Mesenchymal stem cell (in vitro differentiated cells and primary cell): Measurements from ENCODE around the gene PACRGL.

Experiments
- DNase-seq: peaks from one replicate; pipeline ENCODE4 v3.0.0-alpha.2; 2013
- H2AFZ ChIP-seq: one replicate; pipeline ENCODE4 v1.6.1; 2013; ENCODE audit warnings: low read depth, mild to moderate bottlenecking, control low read depth, inconsistent platforms, low read length, moderate library complexity
- H2AK5ac ChIP-seq: 2 replicates; pipeline ENCODE4 v1.6.1; 2013; ENCODE audit warnings: low read length, moderate library complexity, mild to moderate bottlenecking, inconsistent platforms; ENCODE audit not compliant: severe bottlenecking
- H2BK120ac ChIP-seq: one replicate; pipeline ENCODE4 v1.6.1; 2013; ENCODE audit warnings: low read depth, mild to moderate bottlenecking, inconsistent platforms, low read length, moderate library complexity
- H2BK12ac ChIP-seq, 2 experiments: one replicate each; pipeline ENCODE4 v1.6.1; 2013; ENCODE audit warnings: inconsistent platforms in 2 of 2, low read length in 2 of 2, mild to moderate bottlenecking in 2 of 2, moderate library complexity in 2 of 2, control low read depth in 1 of 2
- H2BK15ac ChIP-seq: one replicate; pipeline ENCODE4 v1.6.1; 2013; ENCODE audit warnings: mild to moderate bottlenecking, low read depth, inconsistent platforms; ENCODE audit not compliant: poor library complexity, severe bottlenecking
- H2BK5ac ChIP-seq: 2 replicates; pipeline ENCODE4 v1.6.1; 2013; ENCODE audit warnings: low read depth, mild to moderate bottlenecking, low read length, control low read depth, inconsistent platforms; ENCODE audit not compliant: poor library complexity, severe bottlenecking
- H3K14ac ChIP-seq, 2 experiments: one replicate each; pipeline ENCODE4 v1.6.1; 2013; ENCODE audit warnings: inconsistent platforms in 2 of 2, low read length in 2 of 2, control low read depth in 1 of 2, mild to moderate bottlenecking in 1 of 2, moderate library complexity in 1 of 2
- H3K18ac ChIP-seq, 2 experiments: one replicate each; pipeline ENCODE4 v1.6.1; 2013; ENCODE audit warnings: inconsistent platforms in 2 of 2, low read length in 2 of 2, control low read depth in 1 of 2, low read depth in 1 of 2, mild to moderate bottlenecking in 1 of 2
- H3K23ac ChIP-seq, 2 experiments: one replicate each; pipeline ENCODE4 v1.6.1; 2013; ENCODE audit warnings: inconsistent platforms in 2 of 2, low read length in 2 of 2, mild to moderate bottlenecking in 2 of 2, moderate library complexity in 2 of 2, control low read depth in 1 of 2
- H3K27ac ChIP-seq: 2 replicates; pipeline ENCODE4 v1.5.1; 2013; ENCODE audit warnings: mild to moderate bottlenecking, moderate library complexity, low read length, control low read depth, inconsistent platforms; ENCODE audit not compliant: poor library complexity, severe bottlenecking
- H3K27me3 ChIP-seq, 2 experiments: 2 replicates each; pipeline versions ENCODE4 v1.6.1 to v1.7.0; 2013; ENCODE audit warnings: low read length in 2 of 2, mild to moderate bottlenecking in 2 of 2, moderate library complexity in 2 of 2, control low read depth in 1 of 2, inconsistent platforms in 1 of 2; ENCODE audit not compliant: control insufficient read depth in 1 of 2, insufficient read depth in 1 of 2
- H3K36me3 ChIP-seq, 2 experiments: 2 replicates each; pipeline versions ENCODE4 v1.6.1 to v1.7.0; 2013; ENCODE audit warnings: low read length in 2 of 2, control low read depth in 1 of 2, inconsistent platforms in 1 of 2, low read depth in 1 of 2, mild to moderate bottlenecking in 1 of 2; ENCODE audit not compliant: insufficient read depth in 2 of 2, control insufficient read depth in 1 of 2
- H3K4ac ChIP-seq, 2 experiments: one replicate each; pipeline ENCODE4 v1.6.1; 2013; ENCODE audit warnings: inconsistent platforms in 2 of 2, low read length in 2 of 2, mild to moderate bottlenecking in 2 of 2, moderate library complexity in 2 of 2, control low read depth in 1 of 2, low read depth in 1 of 2
- H3K4me1 ChIP-seq: 2 replicates; pipeline ENCODE4 v1.6.1; 2013; ENCODE audit warnings: low read depth, low read length, control low read depth; ENCODE audit not compliant: control insufficient read depth, insufficient read depth
- H3K4me2 ChIP-seq: 2 replicates; pipeline ENCODE4 v1.6.1; 2013; ENCODE audit warnings: low read length, mild to moderate bottlenecking, inconsistent platforms; ENCODE audit not compliant: poor library complexity, severe bottlenecking
- H3K4me3 ChIP-seq, 2 experiments: 2 replicates each; pipeline versions ENCODE4 v1.5.1 to v1.7.0; 2013; ENCODE audit warnings: low read length in 2 of 2, mild to moderate bottlenecking in 2 of 2, control low read depth in 1 of 2, low read depth in 1 of 2; ENCODE audit not compliant: insufficient read depth in 1 of 2
- H3K79me1 ChIP-seq: replicated peaks from 2 replicates; pipeline ENCODE4 v1.6.1; 2013; ENCODE audit warnings: mild to moderate bottlenecking, control low read depth, low read length, inconsistent platforms; ENCODE audit not compliant: poor library complexity, severe bottlenecking
- H3K9ac ChIP-seq: 2 replicates; pipeline ENCODE4 v1.7.0; 2013; ENCODE audit warnings: mild to moderate bottlenecking, low read length, moderate library complexity
- H3K9me3 ChIP-seq: 2 replicates; pipeline ENCODE4 v1.7.0; 2013; ENCODE audit warnings: mild to moderate bottlenecking, low read length; ENCODE audit not compliant: control insufficient read depth
- H4K8ac ChIP-seq: one replicate; pipeline ENCODE4 v1.6.1; 2013; ENCODE audit warnings: inconsistent platforms, mild to moderate bottlenecking, low read length, moderate library complexity
- H4K91ac ChIP-seq: one replicate; pipeline ENCODE4 v1.6.1; 2013; ENCODE audit warnings: mild to moderate bottlenecking, low read length, inconsistent platforms
- WGBS: methylation state at CpG from one replicate; pipeline ENCODE4 v1.1.7; 2013; ENCODE audit warnings: mixed read lengths; 5-methylcytosine and 5-hydroxymethylcytosine counted together

The PACRGL gene

DNA sequence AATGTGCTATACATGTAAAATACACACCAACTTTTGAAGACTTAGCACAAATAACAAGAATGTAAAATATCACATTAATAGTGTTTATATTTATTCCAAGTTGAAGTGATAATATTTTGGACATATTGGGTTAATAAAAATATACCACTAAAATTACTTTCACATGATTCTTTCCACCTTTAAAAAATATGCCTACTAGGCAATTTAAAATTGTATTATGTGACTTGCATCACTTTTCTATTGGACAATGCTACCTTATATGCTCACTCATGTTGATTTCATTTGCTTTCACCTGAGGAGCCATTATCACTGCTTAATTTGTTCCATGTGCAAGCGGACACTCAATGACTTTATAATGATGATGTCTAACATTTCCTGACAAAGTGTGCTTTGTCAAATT lies 3.4 kb upstream of the PACRGL start:
- no peak overlapping the region for H2AK5ac ChIP-seq
- H3K9me3 ChIP-seq: no peaks in the 10 kb centered on the region
- H3K23ac ChIP-seq: no peak overlapping the region
- no peak overlapping the region for H2BK12ac ChIP-seq
- H2BK15ac ChIP-seq: no peak overlapping the region
- no peak overlapping the region for H3K27ac ChIP-seq
- no CpG with 5 or more reads among the region's 1 CpG for WGBS
- peaks cover 2% of the 10 kb centered on the region for H3K4me1 ChIP-seq
- no peak overlapping the region for H3K4me2 ChIP-seq
- H2BK5ac ChIP-seq: no peak overlapping the region
- no peak overlapping the region for H3K14ac ChIP-seq
- no peak overlapping the region for H3K4ac ChIP-seq
- DNase-seq: no peak
- H2AFZ ChIP-seq: no peak overlapping the region
- no peak overlapping the region for H3K9ac ChIP-seq
- H3K79me1 ChIP-seq: peaks cover 5% of the 10 kb centered on the region
- no peak overlapping the region for H3K4me3 ChIP-seq
- no peak overlapping the region for H4K8ac ChIP-seq
- no peak overlapping the region for H2BK120ac ChIP-seq
- no peak overlapping the region for H4K91ac ChIP-seq
- no peak overlapping the region for H3K18ac ChIP-seq
- H3K27me3 ChIP-seq: no peaks in the 10 kb centered on the region
- no peaks in the 10 kb centered on the region for H3K36me3 ChIP-seq

DNA sequence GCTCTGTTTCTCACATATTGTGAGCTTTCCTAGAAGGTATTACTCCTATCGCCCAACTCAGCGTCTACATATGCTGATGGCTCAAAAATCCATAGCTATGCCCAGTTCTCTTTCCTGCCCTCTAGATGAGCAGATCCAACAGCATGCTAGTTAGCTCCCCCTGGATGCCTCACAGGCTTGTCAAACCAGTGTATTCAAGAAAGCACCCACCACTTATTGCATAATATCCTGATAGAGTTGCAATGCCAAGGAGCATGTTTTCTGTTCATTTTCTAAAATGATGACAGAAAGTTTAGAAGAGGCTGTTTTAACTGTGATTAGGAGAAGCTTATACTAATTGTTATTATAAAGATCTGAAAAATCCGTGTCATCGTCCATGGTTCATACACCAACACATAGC lies 1.9 kb upstream of the PACRGL start:
- Histone ChIP-seq H3K9ac (no peak overlapping the region), H3K14ac (no peak overlapping the region), H3K4me3 (no peak overlapping the region), H3K27ac (no peak overlapping the region), H3K23ac (no peak overlapping the region), H2BK15ac (no peak overlapping the region), H3K27me3 (no peaks in the 10 kb centered on the region), H3K36me3 (no peaks in the 10 kb centered on the region), H2AK5ac (no peak overlapping the region), H3K79me1 (peaks cover 7% of the 10 kb centered on the region), H3K4ac (no peak overlapping the region), H3K4me1 (peaks cover 2% of the 10 kb centered on the region), H2BK5ac (no peak overlapping the region), H4K91ac (no peak overlapping the region), H2AFZ (no peak overlapping the region), H4K8ac (no peak overlapping the region), H2BK12ac (no peak overlapping the region), H3K9me3 (no peaks in the 10 kb centered on the region), H2BK120ac (no peak overlapping the region), H3K18ac (no peak overlapping the region), H3K4me2 (no peak overlapping the region)
- DNase-seq: peak; percentile 11
- 97% methylated on average over 2 of the region's 4 CpGs for WGBS

DNA sequence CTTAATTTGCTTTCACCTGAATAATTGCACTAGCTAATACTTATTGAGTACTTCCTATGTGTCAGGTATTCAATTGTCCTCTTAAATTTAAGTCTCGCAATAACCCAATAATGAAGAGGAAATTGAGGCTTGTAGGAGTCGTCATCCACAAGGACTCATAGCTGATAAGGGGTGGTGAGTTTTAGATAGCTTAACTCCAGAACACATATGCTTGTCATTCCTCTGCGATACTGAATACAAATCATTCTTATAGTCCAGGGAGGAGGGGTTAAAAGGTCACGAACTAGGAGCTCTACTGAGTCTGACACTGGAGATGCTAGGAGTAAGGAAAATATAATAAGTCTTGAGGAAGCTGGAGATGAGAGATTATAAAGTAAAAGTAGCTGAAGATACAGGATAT lies 1.4 kb upstream of the PACRGL start:
- H4K8ac ChIP-seq: no peak overlapping the region
- H3K4ac ChIP-seq: no peak overlapping the region
- H2AFZ ChIP-seq: no peak overlapping the region
- no peaks in the 10 kb centered on the region for H3K9me3 ChIP-seq
- no peak overlapping the region for H4K91ac ChIP-seq
- WGBS: 85% methylated on average over 4 of the region's 4 CpGs
- H3K27me3 ChIP-seq: no peaks in the 10 kb centered on the region
- no peak overlapping the region for H2BK15ac ChIP-seq
- H3K4me1 ChIP-seq: peaks cover 2% of the 10 kb centered on the region
- no peak overlapping the region for H3K9ac ChIP-seq
- no peak overlapping the region for H3K18ac ChIP-seq
- H2BK12ac ChIP-seq: no peak overlapping the region
- H3K36me3 ChIP-seq: no peaks in the 10 kb centered on the region
- H3K4me2 ChIP-seq: no peak overlapping the region
- H3K4me3 ChIP-seq: no peak overlapping the region
- no peak for DNase-seq
- H3K23ac ChIP-seq: no peak overlapping the region
- H3K79me1 ChIP-seq: peaks cover 9% of the 10 kb centered on the region
- no peak overlapping the region for H3K27ac ChIP-seq
- H2AK5ac ChIP-seq: no peak overlapping the region
- H3K14ac ChIP-seq: no peak overlapping the region
- H2BK120ac ChIP-seq: no peak overlapping the region
- no peak overlapping the region for H2BK5ac ChIP-seq

DNA sequence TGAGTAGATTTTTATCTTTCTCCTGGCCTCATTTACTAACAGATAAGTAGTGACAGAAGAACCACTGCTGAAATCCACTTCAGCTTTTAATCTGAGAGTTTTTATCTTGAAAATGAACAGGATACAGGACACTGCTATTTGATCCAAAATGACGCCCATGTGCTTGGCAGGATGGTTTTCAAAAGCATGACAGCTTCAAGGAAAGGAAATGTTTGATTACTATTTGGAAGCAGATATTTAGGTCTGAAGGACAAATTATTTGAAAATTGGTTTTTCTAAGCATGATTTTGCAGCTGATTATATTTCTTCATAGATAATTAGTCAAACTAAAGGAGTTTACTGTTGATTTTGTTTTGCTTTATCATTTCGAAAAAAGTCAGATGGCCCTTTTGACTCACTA lies 11.1 kb downstream of the PACRGL start:
- no peak overlapping the region for H2BK120ac ChIP-seq
- H3K27ac ChIP-seq: no peak overlapping the region
- no peak overlapping the region for H3K4me2 ChIP-seq
- no peak overlapping the region for H2AK5ac ChIP-seq
- no peak overlapping the region for H4K91ac ChIP-seq
- peaks cover 7% of the 10 kb centered on the region for H3K9me3 ChIP-seq
- H2BK5ac ChIP-seq: no peak overlapping the region
- H3K14ac ChIP-seq: no peak overlapping the region
- no peak overlapping the region for H4K8ac ChIP-seq
- no peak overlapping the region for H3K23ac ChIP-seq
- H3K4me3 ChIP-seq: no peak overlapping the region
- H3K4ac ChIP-seq: no peak overlapping the region
- H3K36me3 ChIP-seq: peaks cover 4 to 68% of the 10 kb centered on the region in 2 experiments
- H2AFZ ChIP-seq: no peak overlapping the region
- no peaks in the 10 kb centered on the region for H3K27me3 ChIP-seq
- H3K18ac ChIP-seq: no peak overlapping the region
- peaks cover 6% of the 10 kb centered on the region for H3K79me1 ChIP-seq
- no peak overlapping the region for H2BK15ac ChIP-seq
- WGBS: 98% methylated on average over 2 of the region's 2 CpGs
- no peaks in the 10 kb centered on the region for H3K4me1 ChIP-seq
- H2BK12ac ChIP-seq: no peak overlapping the region
- no peak for DNase-seq
- no peak overlapping the region for H3K9ac ChIP-seq
